Hematopoietic multipotent progenitor cell (in vitro differentiated cells): ENCODE measurements around the gene GPR35. TPM values are rescaled to one million over a fixed set of nuclear protein-coding genes. Genes with fewer than 3 reads are reported as not detected.
"Not testable (repeated sequence)": the region's sequence is repeated elsewhere in the genome, so short reads cannot be mapped to it uniquely, and the experiment has no call there.

Experiments used
- DNase-seq, 3 donors: peaks; one replicate each; pipeline ENCODE4 v3.0.0-alpha.2; 2011 to 2015; ENCODE audit warnings: low read depth in 2 of 3, low spot score in 2 of 3
- total RNA-seq: library from RNA; depleted of rRNA; stranded (reverse); fragments of >200 nt; gene quantifications from one replicate; pipeline ENCODE4 v1.2.3, GENCODE V29; 2012

Gene GPR35
- total RNA-seq, 1 donor = 7.8 TPM

GRCh38 chr2:240650254-240650965 is 25.1 kb downstream of the GPR35 start:
- no peak for DNase-seq

GRCh38 chr2:240651185-240651584 is 25.9 kb downstream of the GPR35 start:
- DNase-seq = no peak

- peak in 2 of 3 donors; percentile 72 to 76 for DNase-seq
Measured at GRCh38 chr2:240655931-240656886, 30.9 kb downstream of the GPR35 start.

- DNase-seq = not testable (repeated sequence)
Measured at GRCh38 chr2:240659883-240660282, 34.6 kb downstream of the GPR35 start.

- no peak for DNase-seq
Measured at GRCh38 chr2:240662681-240663080, 37.4 kb downstream of the GPR35 start.

GRCh38 chr2:240663546-240664190 is 38.4 kb downstream of the GPR35 start:
- DNase-seq = no peak

- no peak for DNase-seq
Measured at GRCh38 chr2:240664622-240665021, 39.3 kb downstream of the GPR35 start.

- no peak for DNase-seq
Measured at GRCh38 chr2:240670402-240670801, 45.1 kb downstream of the GPR35 start.

GRCh38 chr2:240670950-240671349 is 45.7 kb downstream of the GPR35 start:
- DNase-seq = no peak

- no peak for DNase-seq
Measured at GRCh38 chr2:240672076-240672700, 46.9 kb downstream of the GPR35 start.

GRCh38 chr2:240672701-240673190 is 47.5 kb downstream of the GPR35 start:
- DNase-seq = no peak

GRCh38 chr2:240674461-240675184 is 49.3 kb downstream of the GPR35 start:
- not testable (repeated sequence) for DNase-seq

- DNase-seq = not testable (repeated sequence)
Measured at GRCh38 chr2:240675345-240675744, 50.1 kb downstream of the GPR35 start.

GRCh38 chr2:240678043-240678442 is 52.8 kb downstream of the GPR35 start:
- DNase-seq = not testable (repeated sequence)

- not testable (repeated sequence) for DNase-seq
Measured at GRCh38 chr2:240678909-240679308, 53.6 kb downstream of the GPR35 start.

- not testable (repeated sequence) for DNase-seq
Measured at GRCh38 chr2:240680185-240680584, 54.9 kb downstream of the GPR35 start.
